ENCODE data around the gene NUP160.

DNA sequence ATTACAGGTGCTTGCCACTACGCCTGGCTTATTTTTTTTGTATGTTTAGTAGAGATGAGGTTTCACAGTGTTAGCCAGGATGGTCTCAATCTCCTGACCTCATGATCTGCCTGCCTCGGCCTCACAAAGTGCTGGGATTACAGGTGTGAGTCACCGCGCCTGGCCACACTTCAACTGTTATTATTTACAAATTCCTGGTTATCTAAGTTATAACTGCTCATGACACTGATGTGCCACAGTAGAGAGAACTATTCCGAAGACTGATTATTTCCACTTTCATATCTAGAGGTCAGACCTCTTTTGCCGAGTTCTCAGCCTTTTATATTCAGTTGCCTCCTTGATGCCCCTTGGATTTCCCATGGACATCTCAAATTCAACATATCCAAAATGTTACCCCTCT is 3.9 kb upstream of the NUP160 start:
- no peak for TF ChIP-seq POLR2A (IDR thresholded peaks at IDR 0.05)
- TF ChIP-seq, protein P1, sequence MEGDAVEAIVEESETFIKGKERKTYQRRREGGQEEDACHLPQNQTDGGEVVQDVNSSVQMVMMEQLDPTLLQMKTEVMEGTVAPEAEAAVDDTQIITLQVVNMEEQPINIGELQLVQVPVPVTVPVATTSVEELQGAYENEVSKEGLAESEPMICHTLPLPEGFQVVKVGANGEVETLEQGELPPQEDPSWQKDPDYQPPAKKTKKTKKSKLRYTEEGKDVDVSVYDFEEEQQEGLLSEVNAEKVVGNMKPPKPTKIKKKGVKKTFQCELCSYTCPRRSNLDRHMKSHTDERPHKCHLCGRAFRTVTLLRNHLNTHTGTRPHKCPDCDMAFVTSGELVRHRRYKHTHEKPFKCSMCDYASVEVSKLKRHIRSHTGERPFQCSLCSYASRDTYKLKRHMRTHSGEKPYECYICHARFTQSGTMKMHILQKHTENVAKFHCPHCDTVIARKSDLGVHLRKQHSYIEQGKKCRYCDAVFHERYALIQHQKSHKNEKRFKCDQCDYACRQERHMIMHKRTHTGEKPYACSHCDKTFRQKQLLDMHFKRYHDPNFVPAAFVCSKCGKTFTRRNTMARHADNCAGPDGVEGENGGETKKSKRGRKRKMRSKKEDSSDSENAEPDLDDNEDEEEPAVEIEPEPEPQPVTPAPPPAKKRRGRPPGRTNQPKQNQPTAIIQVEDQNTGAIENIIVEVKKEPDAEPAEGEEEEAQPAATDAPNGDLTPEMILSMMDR (IDR thresholded peaks at IDR 0.05) = no peak

All from right lobe of liver (tissue), 4 donors.